ENCODE measurements around the gene IL36G. TPM values are rescaled to one million over a fixed set of nuclear protein-coding genes. Genes with fewer than 3 reads are reported as not detected.

Gene IL36G
- total and polyA plus RNA-seq, 2 donors (not counting 1 experiment from before 2014, with no cell fraction given), result not detected

GRCh38 chr2:113005030-113005509, 27.3 kb downstream of the IL36G start, which contains the start of gene IL36A:
IL36A (plus strand) TSS chr2:113005459; CDS start chr2:113005872, 413 bp downstream.
- H3K36me3 ChIP-seq (ENCODE audit: control insufficient read depth, insufficient read depth, low read length), result no peaks in the 10 kb centered on the region
- no peak within 1 kb of the TSS for H3K4me2 ChIP-seq (ENCODE audit: extremely low read depth, insufficient read depth, low read length)
- DNase-seq (ENCODE audit: low read depth in 2 of 2), result no peak
- no peak for TF ChIP-seq EZH2 (IDR thresholded peaks at IDR 0.05; ENCODE audit: low read length, missing control alignments)
- TF ChIP-seq CTCF (conservative IDR thresholded peaks at IDR 0.05 in 1 of 2, IDR thresholded peaks at IDR 0.05 in 1 of 2; ENCODE audit: low read depth in 1 of 2, low read length in 2 of 2), result no peak
- no peaks in the 10 kb centered on the region for H3K9me3 ChIP-seq (ENCODE audit: control insufficient read depth, insufficient read depth, low read depth, low read length)
- no peak within 1 kb of the TSS for H2AFZ ChIP-seq (ENCODE audit: low read length)
- H3K4me1 ChIP-seq (ENCODE audit: control insufficient read depth, extremely low read depth, insufficient read depth, low read length), result no peaks in the 10 kb centered on the region
- no peaks in the 10 kb centered on the region for H3K79me2 ChIP-seq (ENCODE audit: control insufficient read depth, insufficient read depth, low read length)
- H3K4me3 ChIP-seq (replicated peaks in 1 of 4; ENCODE audit: control extremely low read depth in 1 of 4, insufficient read depth in 1 of 4, low read depth in 3 of 4, low read length in 4 of 4), result no peak within 1 kb of the TSS
- no peaks in the 10 kb centered on the region for H4K20me1 ChIP-seq (ENCODE audit: control insufficient read depth, extremely low read depth, insufficient read depth, low read length)
- no peak within 1 kb of the TSS for H3K27ac ChIP-seq (ENCODE audit: insufficient read depth, low read length)
- peaks cover 2% of the 10 kb centered on the region for H3K27me3 ChIP-seq (ENCODE audit: control insufficient read depth, insufficient read depth, low read length)
- H3K9ac ChIP-seq (ENCODE audit: insufficient read depth, low read length), result no peak within 1 kb of the TSS

GRCh38 chr2:113007250-113007649, 29.4 kb downstream of the IL36G start:
- no peaks in the 10 kb centered on the region for H3K79me2 ChIP-seq (ENCODE audit: control insufficient read depth, insufficient read depth, low read length)
- H3K36me3 ChIP-seq (ENCODE audit: control insufficient read depth, insufficient read depth, low read length), result no peaks in the 10 kb centered on the region
- H3K9me3 ChIP-seq (ENCODE audit: control insufficient read depth, insufficient read depth, low read depth, low read length), result no peaks in the 10 kb centered on the region
- no peak overlapping the region for H3K4me3 ChIP-seq (replicated peaks in 1 of 4; ENCODE audit: control extremely low read depth in 1 of 4, insufficient read depth in 1 of 4, low read depth in 3 of 4, low read length in 4 of 4)
- H3K4me1 ChIP-seq (ENCODE audit: control insufficient read depth, extremely low read depth, insufficient read depth, low read length), result no peaks in the 10 kb centered on the region
- H3K27ac ChIP-seq (ENCODE audit: insufficient read depth, low read length), result no peak overlapping the region
- DNase-seq (ENCODE audit: low read depth in 2 of 2), result no peak
- no peak overlapping the region for H2AFZ ChIP-seq (ENCODE audit: low read length)
- H3K27me3 ChIP-seq (ENCODE audit: control insufficient read depth, insufficient read depth, low read length), result peaks cover 2% of the 10 kb centered on the region
- no peak for TF ChIP-seq EZH2 (IDR thresholded peaks at IDR 0.05; ENCODE audit: low read length, missing control alignments)
- TF ChIP-seq CTCF (conservative IDR thresholded peaks at IDR 0.05 in 1 of 2, IDR thresholded peaks at IDR 0.05 in 1 of 2; ENCODE audit: low read depth in 1 of 2, low read length in 2 of 2), result no peak
- no peaks in the 10 kb centered on the region for H4K20me1 ChIP-seq (ENCODE audit: control insufficient read depth, extremely low read depth, insufficient read depth, low read length)
- H3K4me2 ChIP-seq (ENCODE audit: extremely low read depth, insufficient read depth, low read length), result no peak overlapping the region
- no peak overlapping the region for H3K9ac ChIP-seq (ENCODE audit: insufficient read depth, low read length)

GRCh38 chr2:113009622-113010021, 31.8 kb downstream of the IL36G start:
- Histone ChIP-seq H3K9ac (ENCODE audit: insufficient read depth, low read length) (no peak overlapping the region), H3K4me1 (ENCODE audit: control insufficient read depth, extremely low read depth, insufficient read depth, low read length) (no peaks in the 10 kb centered on the region), H3K27ac (ENCODE audit: insufficient read depth, low read length) (no peak overlapping the region), H2AFZ (ENCODE audit: low read length) (no peak overlapping the region), H3K4me2 (ENCODE audit: extremely low read depth, insufficient read depth, low read length) (no peak overlapping the region), H3K27me3 (ENCODE audit: control insufficient read depth, insufficient read depth, low read length) (peaks cover 2% of the 10 kb centered on the region), H3K4me3 (replicated peaks in 1 of 4; ENCODE audit: control extremely low read depth in 1 of 4, insufficient read depth in 1 of 4, low read depth in 3 of 4, low read length in 4 of 4) (no peak overlapping the region), H3K79me2 (ENCODE audit: control insufficient read depth, insufficient read depth, low read length) (no peaks in the 10 kb centered on the region), H4K20me1 (ENCODE audit: control insufficient read depth, extremely low read depth, insufficient read depth, low read length) (no peaks in the 10 kb centered on the region), H3K36me3 (ENCODE audit: control insufficient read depth, insufficient read depth, low read length) (no peaks in the 10 kb centered on the region), H3K9me3 (ENCODE audit: control insufficient read depth, insufficient read depth, low read depth, low read length) (no peaks in the 10 kb centered on the region)
- DNase-seq (ENCODE audit: low read depth in 2 of 2), result no peak
- TF ChIP-seq EZH2 (IDR thresholded peaks at IDR 0.05; ENCODE audit: low read length, missing control alignments), result no peak
- no peak for TF ChIP-seq CTCF (conservative IDR thresholded peaks at IDR 0.05 in 1 of 2, IDR thresholded peaks at IDR 0.05 in 1 of 2; ENCODE audit: low read depth in 1 of 2, low read length in 2 of 2)
